Neural cell (in vitro differentiated cells): ENCODE measurements around the gene ITGA8. TPM values are rescaled to one million over a fixed set of nuclear protein-coding genes. Genes with fewer than 3 reads are reported as not detected.

ENCODE experiments used
- H2AFZ ChIP-seq: fragments of 200-600, 300-800 bp; sonication (generic), shearing (Covaris generic); 2 replicates; pipeline ENCODE4 v1.6.0; 2014; ENCODE audit warnings: low read depth, mild to moderate bottlenecking, antibody characterized with exemption, low read length, moderate library complexity
- H3F3A ChIP-seq: fragments of 200-600 bp; shearing (Covaris generic); 2 replicates; pipeline ENCODE4 v1.6.1; 2016; ENCODE audit warnings: mild to moderate bottlenecking, moderate library complexity, mixed read lengths, antibody characterized with exemption, low read length; ENCODE audit not compliant: insufficient read depth, poor library complexity, severe bottlenecking
- H3K27ac ChIP-seq: fragments of 200-600, 300-800 bp; sonication (generic), shearing (Covaris generic); 2 replicates; pipeline ENCODE4 v1.5.1; 2014; ENCODE audit warnings: mild to moderate bottlenecking, low read length, moderate library complexity
- H3K27me3 ChIP-seq: fragments of 300-800, 200-600 bp; sonication (generic), shearing (Covaris generic); 2 replicates; pipeline ENCODE4 v1.6.0; 2014; ENCODE audit warnings: mild to moderate bottlenecking, low read depth, low read length, moderate library complexity; ENCODE audit not compliant: insufficient read depth
- H3K36me3 ChIP-seq: fragments of 300-800, 200-600 bp; sonication (generic), shearing (Covaris generic); 2 replicates; pipeline ENCODE4 v1.5.1; 2014; ENCODE audit warnings: mild to moderate bottlenecking, antibody characterized with exemption, low read length, moderate library complexity; ENCODE audit not compliant: insufficient read depth
- H3K4me2 ChIP-seq: fragments of 300-800, 200-600 bp; sonication (generic), shearing (Covaris generic); 2 replicates; pipeline ENCODE4 v1.6.0; 2014; ENCODE audit warnings: mild to moderate bottlenecking, low read length
- H3K4me3 ChIP-seq: fragments of 300-800, 200-600 bp; sonication (generic), shearing (Covaris generic); 2 replicates; pipeline ENCODE4 v1.5.1; 2014; ENCODE audit warnings: mild to moderate bottlenecking, low read length, moderate library complexity
- H3K79me2 ChIP-seq: fragments of 200-600 bp; shearing (Covaris generic); replicated peaks from 2 replicates; pipeline ENCODE4 v1.6.0; 2014; ENCODE audit warnings: mild to moderate bottlenecking, low read length, moderate library complexity; ENCODE audit not compliant: insufficient read depth
- H3K9ac ChIP-seq: fragments of 300-800, 200-600 bp; sonication (generic), shearing (Covaris generic); 2 replicates; pipeline ENCODE4 v1.6.1; 2016; ENCODE audit warnings: mild to moderate bottlenecking, low read length, mixed read lengths
- H3K9me2 ChIP-seq: fragments of 200-600 bp; shearing (Covaris generic); 2 replicates; pipeline ENCODE4 v1.6.1; 2016; ENCODE audit warnings: mild to moderate bottlenecking, low read length, mixed read lengths; ENCODE audit not compliant: insufficient read depth
- H3K9me3 ChIP-seq: fragments of 200-600, 300-800 bp; sonication (generic), shearing (Covaris generic); 2 replicates; pipeline ENCODE4 v1.6.1; 2016; ENCODE audit warnings: mild to moderate bottlenecking, mixed run types, low read length, moderate library complexity, mixed read lengths
- H4K20me1 ChIP-seq: fragments of 200-600 bp; shearing (Covaris generic); 2 replicates; pipeline ENCODE4 v1.6.1; 2016; ENCODE audit warnings: mild to moderate bottlenecking, mixed run types; ENCODE audit not compliant: insufficient read depth
- CTCF ChIP-seq: fragments of 450-650 bp; IDR thresholded peaks from 2 replicates; pipeline ENCODE4 v1.5.1; 2014; ENCODE audit warnings: antibody characterized with exemption, mild to moderate bottlenecking, moderate library complexity; ENCODE audit not compliant: poor library complexity, severe bottlenecking
- EP300 ChIP-seq: fragments of 450-650 bp; conservative IDR thresholded peaks from 2 replicates; pipeline ENCODE4 v1.6.1; 2014; ENCODE audit warnings: antibody characterized with exemption, mild to moderate bottlenecking, moderate library complexity; ENCODE audit not compliant: poor library complexity, severe bottlenecking
- EZH2 ChIP-seq: fragments of 200-600, 300-800 bp; shearing (Covaris generic), sonication (generic); IDR thresholded peaks from 2 replicates; pipeline ENCODE4 v1.6.1; 2014; ENCODE audit warnings: antibody characterized with exemption, low read length, borderline replicate concordance, mild to moderate bottlenecking; ENCODE audit not compliant: insufficient read depth, poor library complexity, severe bottlenecking
- MXI1 ChIP-seq: fragments of 450-650 bp; conservative IDR thresholded peaks from 2 replicates; pipeline ENCODE4 v1.6.1; 2014; ENCODE audit warnings: antibody characterized with exemption, mild to moderate bottlenecking; ENCODE audit not compliant: poor library complexity, severe bottlenecking
- POLR2AphosphoS5 ChIP-seq: IDR thresholded peaks from 2 replicates; pipeline ENCODE4 v1.6.1; 2012
- RAD21 ChIP-seq: fragments of 450-650 bp; conservative IDR thresholded peaks from 2 replicates; pipeline ENCODE4 v1.6.1; 2014; ENCODE audit warnings: antibody characterized with exemption, mild to moderate bottlenecking, moderate library complexity
- REST ChIP-seq: IDR thresholded peaks from 2 replicates; pipeline ENCODE4 v1.6.1; 2012; ENCODE audit warnings: borderline replicate concordance
- SMC3 ChIP-seq: fragments of 450-650 bp; conservative IDR thresholded peaks from 2 replicates; pipeline ENCODE4 v1.6.1; 2014; ENCODE audit warnings: antibody characterized with exemption, mild to moderate bottlenecking, moderate library complexity; ENCODE audit not compliant: poor library complexity
- TAF1 ChIP-seq: IDR thresholded peaks from 2 replicates; pipeline ENCODE4 v1.6.1; 2012; ENCODE audit warnings: low read depth
- polyA plus RNA-seq: library from polyadenylated mRNA; depleted of rRNA; stranded (reverse); fragments of >200 nt; gene quantifications from 2 replicates; pipeline ENCODE4 v1.2.3, GENCODE V29; 2014

The ITGA8 gene
- polyA plus RNA-seq, 1 donor from 2014 or later, result 0.11 TPM

GRCh38 chr10:15624401-15625196, 95.1 kb downstream of the ITGA8 start:
- H3K4me2 ChIP-seq, result no peak overlapping the region
- no peak overlapping the region for H3K4me3 ChIP-seq
- no peak overlapping the region for H2AFZ ChIP-seq
- H3F3A ChIP-seq, result no peaks in the 10 kb centered on the region
- H3K9me3 ChIP-seq, result no peaks in the 10 kb centered on the region
- no peaks in the 10 kb centered on the region for H3K36me3 ChIP-seq
- no peak overlapping the region for H3K27ac ChIP-seq
- H3K9ac ChIP-seq, result no peak overlapping the region
- no peak for TF ChIP-seq POLR2AphosphoS5
- no peak for TF ChIP-seq MXI1
- TF ChIP-seq RAD21, result no peak
- TF ChIP-seq EP300, result no peak
- no peaks in the 10 kb centered on the region for H3K79me2 ChIP-seq
- H3K27me3 ChIP-seq, result no peaks in the 10 kb centered on the region
- H3K9me2 ChIP-seq, result no peaks in the 10 kb centered on the region
- no peaks in the 10 kb centered on the region for H4K20me1 ChIP-seq

- no peaks in the 10 kb centered on the region for H4K20me1 ChIP-seq
- H3K36me3 ChIP-seq, result no peaks in the 10 kb centered on the region
- TF ChIP-seq RAD21 (no peak), MXI1 (no peak), EZH2 (no peak), TAF1 (no peak), EP300 (no peak), POLR2AphosphoS5 (no peak), CTCF (no peak), REST (no peak), SMC3 (no peak)
- no peak overlapping the region for H3K9ac ChIP-seq
- H3K4me3 ChIP-seq, result no peak overlapping the region
- no peaks in the 10 kb centered on the region for H3F3A ChIP-seq
- H3K27ac ChIP-seq, result no peak overlapping the region
- no peak overlapping the region for H3K4me2 ChIP-seq
- no peaks in the 10 kb centered on the region for H3K9me3 ChIP-seq
- no peaks in the 10 kb centered on the region for H3K9me2 ChIP-seq
- no peaks in the 10 kb centered on the region for H3K79me2 ChIP-seq
- H2AFZ ChIP-seq, result no peak overlapping the region
- no peaks in the 10 kb centered on the region for H3K27me3 ChIP-seq
These were observed 98.7 kb downstream of the ITGA8 start for GRCh38 chr10:15620836-15621515.
